GM19395 (cell line): Measurements from ENCODE around the gene STK4.

Experiments used
- ATAC-seq: cut with Tn5 transposase; IDR thresholded peaks from one replicate; pipeline ENCODE4 v1.9.1; 2021; ENCODE audit warnings: mild to moderate bottlenecking, moderate library complexity; ENCODE audit not compliant: unreplicated experiment

Gene STK4

DNA sequence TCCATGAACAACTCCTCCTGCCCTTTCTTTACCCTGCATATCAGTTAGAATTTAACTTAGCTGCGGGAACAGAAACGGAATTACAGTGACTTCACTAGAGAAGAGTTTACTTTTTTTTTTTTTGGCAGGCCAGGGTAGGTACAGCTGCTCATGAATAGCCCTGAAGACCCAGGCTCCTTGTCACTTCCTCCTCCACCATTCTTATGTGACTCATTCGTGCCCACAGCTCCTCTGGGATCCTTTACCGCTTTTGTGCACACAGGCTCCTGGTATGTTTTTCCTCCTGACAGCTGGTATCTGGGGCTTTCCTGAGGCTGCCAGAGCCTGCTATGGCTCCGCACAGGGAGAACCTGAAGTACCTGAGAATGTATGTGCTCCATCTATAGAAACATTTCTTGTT, 138.5 kb downstream of the STK4 start:
- no peak for ATAC-seq

DNA sequence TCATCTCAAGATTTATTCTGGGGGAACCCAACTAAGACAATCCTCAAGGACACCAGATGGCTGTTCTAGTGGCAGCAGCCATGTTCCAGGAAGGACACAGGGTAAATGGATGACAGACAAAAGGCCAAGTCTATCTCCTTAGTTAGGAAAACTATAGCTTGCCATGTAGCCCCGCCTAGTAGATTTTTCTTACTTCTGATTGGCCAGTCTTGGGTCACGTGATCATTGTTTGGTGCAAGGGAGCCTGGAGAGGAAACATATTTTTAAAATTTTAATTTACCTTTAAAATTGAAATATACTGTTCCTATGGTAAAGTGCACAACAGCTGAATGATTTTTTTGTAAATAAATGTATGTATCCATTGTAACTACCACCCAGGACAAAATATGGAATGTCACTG, 139.0 kb downstream of the STK4 start:
- ATAC-seq = no peak

DNA sequence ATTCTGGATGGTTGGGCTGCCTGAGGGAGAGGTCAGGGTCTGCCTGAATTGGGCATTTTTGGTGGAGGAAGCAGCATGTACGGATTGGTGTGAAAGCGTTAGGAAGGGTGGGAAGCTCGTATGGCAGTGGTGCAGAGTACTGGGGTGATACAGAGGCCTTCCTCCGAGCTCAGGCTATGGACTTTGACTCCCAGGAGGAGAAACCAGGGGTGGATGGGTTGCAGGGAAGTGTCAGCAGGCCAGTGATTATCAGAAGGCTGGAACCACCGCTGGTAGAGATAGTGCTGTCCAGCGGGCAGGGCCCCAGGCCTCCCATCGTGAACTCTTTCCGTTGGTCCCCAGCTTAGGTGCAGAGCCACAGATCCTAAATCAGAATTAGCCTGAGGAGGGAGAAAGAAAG, 143.3 kb downstream of the STK4 start:
- ATAC-seq = no peak

DNA sequence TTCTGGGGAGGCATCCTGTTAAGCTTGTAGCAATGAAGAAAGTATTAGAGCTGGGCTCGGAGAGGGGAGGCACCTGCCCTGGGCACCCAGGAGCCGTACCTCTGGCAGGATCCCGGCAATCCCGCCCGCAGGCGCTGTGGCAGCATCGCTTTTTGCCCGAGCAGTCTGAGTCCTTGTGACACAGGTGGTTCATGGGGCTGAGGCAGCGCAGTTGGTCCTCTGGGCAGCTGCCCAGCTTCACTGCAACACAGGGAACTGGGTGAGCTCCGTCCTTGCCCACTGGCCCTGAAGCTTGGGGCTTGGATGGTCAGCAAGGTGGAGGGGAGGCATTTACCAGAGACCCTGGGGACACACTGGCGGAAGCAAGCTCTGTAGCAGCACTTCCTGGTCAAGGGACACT, 144.0 kb downstream of the STK4 start:
- ATAC-seq = no peak

DNA sequence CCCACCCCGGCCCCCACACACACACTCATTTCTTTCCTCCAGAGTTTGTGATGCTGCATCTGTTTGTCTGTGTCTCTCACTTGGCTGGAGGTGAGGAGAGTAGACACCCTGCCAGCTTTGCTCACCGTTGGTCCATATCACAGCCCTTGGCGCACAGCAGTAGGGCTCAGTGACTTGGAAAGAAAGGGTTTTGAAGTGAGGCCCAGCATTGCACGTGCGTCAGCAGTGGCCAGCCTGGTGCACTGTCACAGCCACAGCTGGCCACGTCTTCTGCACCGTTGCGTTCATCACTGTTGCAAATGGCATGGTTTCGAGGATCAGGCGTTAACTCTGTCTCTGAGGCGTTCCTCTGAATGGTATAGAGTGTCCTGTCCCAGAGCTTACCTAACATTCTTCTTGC, 145.0 kb downstream of the STK4 start:
- ATAC-seq = no peak

DNA sequence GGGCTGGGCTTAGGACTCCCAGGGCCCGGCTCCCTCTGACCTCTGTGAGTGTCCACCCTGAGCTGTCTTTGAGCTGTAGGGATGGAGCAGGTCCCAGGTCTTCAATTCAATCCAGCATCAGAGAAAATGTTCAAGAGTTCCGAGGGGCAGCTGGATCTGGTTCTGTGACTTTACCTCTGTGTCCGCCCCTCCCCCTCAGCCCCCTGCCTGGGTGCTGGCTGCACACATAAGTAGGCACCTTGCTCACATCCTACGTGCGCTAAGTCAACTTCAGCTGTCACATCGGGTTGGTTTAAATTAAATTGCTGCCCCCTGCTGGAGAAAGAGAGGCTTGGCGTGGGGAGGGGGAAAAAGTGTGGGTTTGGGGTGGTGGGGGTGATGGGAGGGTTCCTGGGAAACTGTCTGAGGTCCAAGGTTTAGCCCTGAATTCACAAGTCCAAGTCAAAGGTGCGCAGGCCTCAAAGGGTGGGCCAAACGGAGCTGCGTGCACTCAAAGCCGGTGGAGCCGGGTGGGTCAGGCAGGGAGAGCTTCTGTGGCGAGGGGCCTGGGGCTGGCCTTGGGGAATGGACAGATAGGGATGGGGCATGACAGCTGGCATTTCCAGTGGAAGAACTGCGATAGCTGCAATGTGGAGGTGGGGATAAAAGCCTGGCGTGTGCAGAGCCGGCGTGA, 145.6 kb downstream of the STK4 start:
- no peak for ATAC-seq

DNA sequence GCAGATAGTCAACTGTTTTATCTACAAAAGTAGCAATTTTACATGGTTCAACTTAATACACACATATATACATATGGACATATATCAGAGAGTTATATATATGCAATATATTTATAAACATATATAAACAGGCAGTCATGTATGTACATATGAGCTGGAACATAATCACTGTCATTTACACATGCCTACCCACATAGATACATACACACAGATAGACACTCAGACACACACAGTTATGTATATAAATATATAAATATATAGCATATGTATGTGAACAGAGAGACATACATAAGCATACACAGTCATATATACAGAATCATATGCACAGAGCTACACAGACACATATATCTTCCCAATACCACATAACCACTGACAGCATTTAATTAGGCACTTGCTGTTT, 146.4 kb downstream of the STK4 start:
- ATAC-seq = no peak

DNA sequence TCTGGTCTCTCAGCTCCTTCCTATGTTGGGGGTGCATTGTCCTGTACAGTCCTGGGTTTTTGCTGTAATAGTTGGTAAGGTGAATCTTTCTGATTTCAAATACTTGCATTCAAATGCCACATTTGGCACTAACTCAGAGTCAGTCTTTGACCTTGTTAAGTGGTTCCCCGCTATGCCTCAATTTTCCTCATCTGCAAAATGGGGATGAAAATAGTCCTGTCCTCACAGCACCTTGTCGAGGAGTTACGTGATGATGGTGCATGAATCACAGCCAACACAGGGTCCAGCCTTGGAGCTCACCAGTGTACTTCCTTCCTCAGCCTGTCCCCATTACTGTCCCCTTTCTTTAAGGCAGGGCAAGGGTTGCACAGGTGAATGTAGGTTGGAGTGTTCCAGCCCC, 147.6 kb downstream of the STK4 start:
- ATAC-seq = no peak

DNA sequence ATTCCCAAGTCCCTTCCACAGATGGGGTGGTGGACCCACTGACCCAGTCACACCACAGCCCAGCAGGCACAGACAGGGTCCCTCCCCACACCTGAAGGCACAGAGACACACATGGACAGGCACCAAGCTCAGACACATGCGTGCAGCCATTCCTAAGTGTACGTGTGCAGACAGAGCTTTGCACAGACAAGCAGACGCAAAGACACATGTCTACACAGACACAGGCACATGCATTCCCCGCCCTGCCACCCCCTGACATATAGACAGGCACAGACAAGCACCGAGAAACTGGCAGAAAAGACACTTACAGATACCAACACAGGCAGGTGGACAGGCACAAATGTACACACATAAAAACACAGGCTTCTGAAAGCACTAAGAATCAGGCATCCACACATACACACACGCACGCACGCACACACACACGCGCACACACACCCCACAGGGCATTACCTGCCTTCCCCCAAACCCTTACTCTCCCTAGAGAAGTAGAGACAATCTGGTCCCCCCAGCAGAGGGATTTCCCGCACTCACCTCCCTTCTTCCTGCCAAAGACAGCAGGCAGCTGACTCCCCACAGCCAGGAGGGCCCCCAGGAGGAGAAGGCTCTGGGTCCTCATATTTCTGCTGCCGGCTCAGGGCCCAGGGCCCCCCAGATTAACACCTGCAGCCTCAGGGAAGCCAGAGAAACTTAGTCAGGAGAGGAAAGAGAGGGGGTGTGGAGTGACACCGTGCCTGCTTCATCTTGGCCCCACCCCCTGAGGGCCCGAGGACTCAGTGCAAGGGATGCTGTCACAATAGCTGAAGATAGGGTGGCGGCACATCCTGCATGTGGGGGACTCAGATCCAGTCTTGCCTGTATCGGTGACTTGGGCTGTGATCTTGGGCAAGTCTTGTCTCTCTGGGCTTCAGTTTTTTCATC, 148.4 kb downstream of the STK4 start, which contains the start of gene WFDC5:
Gene WFDC5 (minus strand): TSS at position 710 of the 921 bp plus-strand sequence. CDS start 91 bp downstream, at position 619.
- no peak for ATAC-seq

DNA sequence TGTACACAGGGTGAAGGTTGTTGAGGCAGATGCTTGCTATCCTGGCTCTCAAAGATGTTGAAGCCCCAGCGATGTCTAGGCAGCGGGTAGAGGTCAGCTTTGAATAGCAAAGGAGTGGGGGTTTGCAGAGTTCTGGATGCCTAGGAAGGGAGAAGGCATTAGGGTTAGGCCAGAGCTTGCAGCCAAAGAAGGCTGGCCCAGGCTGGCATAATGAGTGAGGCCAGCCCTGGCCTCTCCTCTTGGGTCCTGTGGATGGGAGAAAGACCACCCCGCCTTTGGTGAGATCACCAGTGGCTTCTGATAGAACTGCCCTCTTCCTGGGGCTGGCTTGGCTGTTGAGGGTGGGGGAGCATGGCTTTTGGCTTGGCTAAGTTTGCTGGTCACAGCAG, 149.1 kb downstream of the STK4 start:
- ATAC-seq = no peak

DNA sequence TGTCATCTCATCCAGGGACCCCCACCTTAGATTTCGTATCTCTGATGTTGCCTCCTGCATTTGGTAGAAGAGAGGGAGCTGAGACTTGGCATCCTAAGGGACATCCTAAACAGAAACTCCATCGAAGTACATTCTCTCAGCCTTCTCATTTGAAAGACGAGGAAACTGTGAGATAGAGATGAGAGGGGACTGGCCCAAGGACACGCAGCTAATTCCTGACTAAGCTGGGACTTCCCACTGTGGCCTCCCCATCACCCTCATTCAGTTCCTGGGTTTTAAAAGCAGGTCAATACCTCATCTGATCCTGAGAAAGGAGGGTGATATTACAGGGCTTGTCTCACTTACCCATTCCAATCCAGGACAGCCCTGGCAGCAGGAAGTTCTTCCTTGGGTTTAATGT, 149.5 kb downstream of the STK4 start:
- no peak for ATAC-seq

DNA sequence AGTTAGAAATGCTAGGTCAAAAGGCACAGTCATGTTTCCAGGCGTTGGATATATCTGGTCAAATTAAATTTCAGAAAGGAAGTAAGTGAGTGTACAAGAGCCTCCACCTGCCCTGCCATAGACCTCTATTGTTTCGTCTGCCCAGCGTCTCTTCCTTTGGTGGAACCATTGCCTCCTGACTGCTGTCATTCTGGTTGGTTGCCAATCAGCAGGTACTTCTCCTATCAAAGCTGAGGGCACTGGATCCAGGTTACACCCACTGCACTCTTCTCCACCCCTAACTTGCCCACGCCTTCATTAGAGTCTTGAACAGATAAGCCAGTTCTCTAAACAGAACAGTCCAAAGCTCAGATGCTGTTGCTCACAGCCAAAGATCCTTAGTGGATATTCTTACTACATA, 151.3 kb downstream of the STK4 start:
- no peak for ATAC-seq

DNA sequence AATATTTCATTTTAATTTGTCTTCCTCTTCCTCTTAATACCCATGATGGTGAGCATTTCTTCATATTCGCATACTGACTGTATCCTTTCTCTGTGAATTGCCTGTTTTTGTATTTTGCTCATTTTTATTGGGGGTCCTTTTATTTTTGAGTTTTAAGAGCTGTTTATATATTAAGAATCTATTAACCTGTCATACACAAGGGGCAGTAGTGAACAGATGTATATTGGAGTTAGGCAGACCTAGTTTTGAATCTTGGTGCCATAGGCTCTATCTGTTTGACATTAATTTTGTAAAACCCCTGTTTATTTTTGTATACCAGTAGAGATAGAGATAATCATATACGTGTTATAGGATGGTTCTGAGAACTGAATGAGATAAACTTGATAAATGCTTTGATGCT, 151.7 kb downstream of the STK4 start:
- ATAC-seq = no peak

DNA sequence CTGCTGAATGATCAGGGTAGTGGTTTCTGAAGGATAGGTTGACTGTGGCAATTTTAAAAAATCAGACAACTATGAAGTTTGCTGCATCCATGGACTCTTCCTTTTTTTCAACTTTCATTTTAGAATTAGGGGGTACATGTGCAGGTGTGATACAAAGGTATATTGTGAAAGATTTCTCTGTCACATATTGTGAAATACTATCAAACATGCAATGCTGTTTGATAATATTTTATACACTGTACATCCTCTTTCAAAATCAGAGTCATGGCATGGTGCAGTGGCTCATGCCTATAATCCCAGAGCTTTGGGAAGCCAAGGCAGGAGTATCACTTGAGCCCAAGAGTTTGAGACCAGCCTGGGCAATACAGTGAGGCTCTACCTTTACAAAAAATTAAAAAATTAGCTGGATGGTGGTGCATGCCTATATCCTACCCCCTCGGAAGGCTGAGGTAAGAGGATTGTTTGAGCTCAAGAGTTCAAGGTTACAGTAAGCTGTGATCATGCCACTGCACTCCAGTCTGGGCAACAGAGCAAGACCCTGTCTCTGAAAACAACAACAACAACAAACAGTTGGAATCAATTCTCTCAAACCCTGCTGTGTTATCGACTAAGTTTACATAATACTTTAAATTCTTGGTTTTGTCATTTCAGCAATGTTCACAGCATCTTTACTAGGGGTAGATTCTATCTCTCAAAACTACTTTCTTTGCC, 153.4 kb downstream of the STK4 start:
- ATAC-seq = no peak

DNA sequence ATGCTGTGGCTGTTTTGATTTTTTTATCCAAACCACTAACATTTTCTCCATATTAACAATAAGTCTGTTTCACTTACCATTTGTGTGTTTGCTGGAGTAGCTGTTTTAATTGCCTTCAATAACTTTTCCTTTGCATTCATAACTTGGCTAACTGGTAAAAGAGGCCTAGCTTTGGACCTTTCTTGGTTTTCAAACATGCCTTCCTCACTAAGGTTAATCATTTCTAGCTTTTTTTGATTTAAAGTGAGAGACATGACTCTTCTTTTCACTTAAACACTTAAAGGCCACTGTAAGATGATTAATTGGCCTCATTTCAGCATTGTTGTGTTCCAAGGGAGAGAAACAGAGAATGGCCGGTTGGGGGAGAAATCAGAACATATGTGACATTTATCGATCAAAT, 155.1 kb downstream of the STK4 start:
- no peak for ATAC-seq

DNA sequence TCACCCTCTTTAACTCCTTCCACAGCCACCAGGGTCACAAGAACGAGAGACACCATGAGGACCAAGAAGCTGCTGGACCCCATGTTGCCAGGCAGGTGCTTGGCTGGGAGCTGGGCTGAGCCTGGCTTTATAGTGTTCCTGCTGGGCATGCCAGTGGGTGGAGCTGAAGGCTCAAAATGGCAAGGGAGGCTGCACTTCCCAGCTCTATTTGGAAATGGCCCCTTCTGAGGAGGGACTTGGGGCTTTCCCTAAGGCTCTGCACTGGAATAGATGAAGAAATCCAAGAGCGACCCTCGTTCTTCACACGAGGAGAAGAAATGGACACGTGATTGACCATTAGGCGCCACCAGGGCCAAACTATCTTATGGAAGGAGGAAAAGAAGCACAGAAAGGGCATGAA, 158.1 kb downstream of the STK4 start, which contains the start of gene WFDC12:
Gene WFDC12 (minus strand): TSS at position 101 of the 400 bp plus-strand sequence. CDS start 18 bp downstream, at position 83.
- ATAC-seq = no peak

DNA sequence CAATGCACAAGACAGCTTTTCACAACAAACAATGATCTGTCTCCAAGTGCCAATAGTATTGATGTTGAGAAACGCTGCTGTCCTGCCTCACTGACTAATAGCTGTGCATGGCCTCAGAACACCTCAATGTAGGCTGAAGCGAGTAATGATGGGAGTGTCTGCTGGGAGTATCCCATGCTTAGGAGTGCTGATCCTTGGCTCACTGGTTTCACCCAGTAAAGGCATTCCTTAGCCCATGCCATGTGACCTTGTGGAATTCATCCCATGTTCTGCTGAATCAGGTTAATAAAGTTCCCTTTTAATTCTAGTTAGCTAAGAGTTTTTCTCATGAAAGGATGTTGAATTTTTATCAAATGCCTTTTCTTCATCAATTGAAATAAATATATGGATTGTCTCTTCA, 161.8 kb downstream of the STK4 start:
- no peak for ATAC-seq
